ENCODE results near the gene NAGLU.

- no peak for TF ChIP-seq EZH2 (IDR thresholded peaks at IDR 0.05)
- no peak for TF ChIP-seq POLR2AphosphoS5 (IDR thresholded peaks at IDR 0.05; ENCODE audit: borderline replicate concordance, low read depth, low read length)
Observed at GRCh38 chr17:42488032-42488431, 48.0 kb upstream of the NAGLU start.
